Activated CD8-positive, alpha-beta T cell treated with anti-CD3 and anti-CD28 coated beads for 36 hours (primary cell): ENCODE results near the gene MARK1. TPM values are rescaled to one million over a fixed set of nuclear protein-coding genes. Genes with fewer than 3 reads are reported as not detected.

Source experiments
- ATAC-seq: fragments of 200-7000 bp; cut with Tn5 transposase; one replicate; pipeline ENCODE4 v1.10.0; 2021; ENCODE audit warnings: mild to moderate bottlenecking, moderate library complexity
- CTCF ChIA-PET: fragments of 350-600 bp; sonication (Branson Sonifier 250); formaldehyde crosslinking; loops from one replicate; lab custom pipeline; 2021; ENCODE audit warnings: antibody characterized with exemption; lab: Charles Lee
- POLR2A ChIA-PET: fragments of 350-600 bp; sonication (Branson Sonifier 250); formaldehyde crosslinking; loops from one replicate; lab custom pipeline; 2021; ENCODE audit warnings: antibody characterized with exemption; lab: Charles Lee
- DNase-seq: peaks from one replicate; pipeline ENCODE4 v3.0.0-alpha.2; 2020
- H3K27ac Mint-ChIP-seq: one replicate; pipeline ENCODE4 v1.8.0; 2021; ENCODE audit warnings: mild to moderate bottlenecking, mixed read lengths
- H3K27me3 Mint-ChIP-seq: one replicate; pipeline ENCODE4 v1.8.0; 2021; ENCODE audit warnings: mixed read lengths
- H3K36me3 Mint-ChIP-seq: one replicate; pipeline ENCODE4 v1.8.0; 2021; ENCODE audit warnings: low read depth, mixed read lengths
- H3K4me1 Mint-ChIP-seq: one replicate; pipeline ENCODE4 v1.8.0; 2021; ENCODE audit warnings: low read depth, mixed read lengths
- H3K4me3 Mint-ChIP-seq: one replicate; pipeline ENCODE4 v1.8.0; 2021; ENCODE audit warnings: mild to moderate bottlenecking, moderate library complexity, mixed read lengths
- H3K9me3 Mint-ChIP-seq: one replicate; pipeline ENCODE4 v1.8.0; 2021; ENCODE audit warnings: mixed read lengths
- CTCF ChIP-seq: fragments of 200-600 bp; IDR thresholded peaks from one replicate; pipeline ENCODE4 v1.8.0; 2022; ENCODE audit warnings: antibody characterized with exemption, mild to moderate bottlenecking
- intact Hi-C: fragments of 100-400 bp; cut with micrococcal nuclease; formaldehyde crosslinking; loops from one replicate; pipeline ENCODE4 v1.10.0; 2022
- total RNA-seq, 2 experiments: library from RNA; stranded (reverse); gene quantifications; one replicate each; pipeline ENCODE4 v1.2.3, GENCODE V29; 2021

MARK1 gene
- total RNA-seq, 2 experiments from 2014 or later = not detected

- peaks cover 2% of the 10 kb centered on the region for H3K27me3 Mint-ChIP-seq
- no peak overlapping the region for H3K27ac Mint-ChIP-seq
- DNase-seq (no peak), ATAC-seq (no peak)
- no peaks in the 10 kb centered on the region for H3K9me3 Mint-ChIP-seq
- ChIA-PET POLR2A (no interaction called here), CTCF (interaction anchor here (0.7 kb wide), 1 partner anchor 22 kb away, joined by 3 read pairs; no protein-coding TSS in a partner anchor)
- no peak for TF ChIP-seq CTCF
- no peaks in the 10 kb centered on the region for H3K36me3 Mint-ChIP-seq
- no peak overlapping the region for H3K4me3 Mint-ChIP-seq
- no peaks in the 10 kb centered on the region for H3K4me1 Mint-ChIP-seq
- intact Hi-C loops = no loop called here
Measured at GRCh38 chr1:220711056-220711809, 183.3 kb downstream of the MARK1 start.

Other genes with a start within 250 kb of the MARK1 start
- under 1 TPM; 0.07 to 0.13 TPM for gene C1orf115, start 162.2 kb downstream of the MARK1 start, total RNA-seq
- gene MTARC2, start 220.2 kb downstream of the MARK1 start, total RNA-seq = not detected